Fibroblast of the aortic adventitia (primary cell): ENCODE measurements around the gene NIF3L1. TPM values are rescaled to one million over a fixed set of nuclear protein-coding genes. Genes with fewer than 3 reads are reported as not detected.

Experiments
- DNase-seq: peaks from one replicate; pipeline ENCODE4 v3.0.0-alpha.2; 2010; ENCODE audit warnings: low read depth
- H3K4me3 ChIP-seq: 2 replicates; pipeline ENCODE4 v1.5.1; 2011; ENCODE audit warnings: low read depth, mild to moderate bottlenecking, control low read depth, low read length, moderate library complexity
- CTCF ChIP-seq: IDR thresholded peaks from 2 replicates; pipeline ENCODE4 v1.5.1; 2011; ENCODE audit warnings: mild to moderate bottlenecking, low read length, control low read depth, inconsistent platforms; ENCODE audit not compliant: insufficient read depth
- total RNA-seq: library from RNA; depleted of rRNA; stranded (reverse); fragments of >200 nt; gene quantifications from 2 replicates; pipeline ENCODE4 v1.2.3, GENCODE V29; 2012; ENCODE audit warnings: low replicate concordance

Gene NIF3L1
- total RNA-seq, 1 donor: 38.5 TPM

DNA sequence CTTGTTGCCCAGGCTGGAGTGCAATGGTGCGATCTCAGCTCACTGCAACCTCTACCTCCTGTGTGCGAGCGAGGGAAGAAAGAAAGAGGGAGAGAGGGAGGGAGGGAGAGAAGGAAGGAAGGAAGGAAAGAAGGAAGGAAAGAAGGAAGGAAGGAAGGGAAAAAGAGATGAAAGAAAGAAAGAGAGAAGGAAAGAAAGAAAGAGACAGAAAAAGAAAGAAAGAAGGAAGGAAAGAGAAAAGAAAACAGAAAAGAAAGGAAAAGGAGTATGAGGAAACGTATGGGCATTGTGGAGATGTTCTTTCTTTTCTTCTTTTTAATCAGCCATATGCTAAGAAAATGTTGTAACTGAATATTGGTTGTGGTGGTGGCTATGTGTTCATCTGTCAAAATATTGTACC, 41.2 kb upstream of the NIF3L1 start:
- no peak overlapping the region for H3K4me3 ChIP-seq
- TF ChIP-seq CTCF: no peak
- no peak for DNase-seq

DNA sequence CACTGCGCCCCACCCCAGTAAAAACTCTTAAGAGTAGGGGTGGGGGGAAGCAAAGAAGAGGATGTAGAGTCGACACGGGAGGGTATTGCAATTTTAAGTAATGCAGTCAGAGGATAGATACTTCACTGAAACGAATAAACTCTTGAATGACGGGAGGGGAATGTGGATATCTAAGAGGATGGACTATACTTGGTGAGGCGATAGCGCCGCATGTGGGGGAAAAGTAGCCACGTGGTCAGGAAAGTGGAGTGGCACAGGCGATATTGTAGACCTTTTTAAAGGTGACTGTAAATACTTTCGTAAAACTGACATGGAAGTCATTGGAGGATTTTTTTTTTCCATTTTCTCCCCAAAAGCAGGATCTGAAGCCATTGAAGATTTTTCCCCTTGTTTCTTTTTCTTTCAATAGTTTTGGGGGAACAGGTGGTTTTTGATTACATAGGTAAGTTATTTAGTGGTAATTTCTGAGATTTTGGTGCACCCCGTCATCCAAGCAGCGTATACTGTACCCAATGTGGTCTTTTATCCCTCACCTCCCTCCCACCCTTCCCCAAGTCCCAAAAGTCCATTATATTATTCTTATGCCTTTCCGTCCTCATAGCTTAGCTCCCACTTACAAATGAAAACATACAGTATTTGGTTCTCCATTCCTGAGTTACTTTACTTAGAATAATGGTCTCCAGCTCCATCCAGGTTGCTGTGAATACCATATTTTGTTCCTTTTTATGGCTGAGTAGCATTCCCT, 38.5 kb upstream of the NIF3L1 start:
- no peak for TF ChIP-seq CTCF
- DNase-seq: no peak
- H3K4me3 ChIP-seq: no peak overlapping the region

DNA sequence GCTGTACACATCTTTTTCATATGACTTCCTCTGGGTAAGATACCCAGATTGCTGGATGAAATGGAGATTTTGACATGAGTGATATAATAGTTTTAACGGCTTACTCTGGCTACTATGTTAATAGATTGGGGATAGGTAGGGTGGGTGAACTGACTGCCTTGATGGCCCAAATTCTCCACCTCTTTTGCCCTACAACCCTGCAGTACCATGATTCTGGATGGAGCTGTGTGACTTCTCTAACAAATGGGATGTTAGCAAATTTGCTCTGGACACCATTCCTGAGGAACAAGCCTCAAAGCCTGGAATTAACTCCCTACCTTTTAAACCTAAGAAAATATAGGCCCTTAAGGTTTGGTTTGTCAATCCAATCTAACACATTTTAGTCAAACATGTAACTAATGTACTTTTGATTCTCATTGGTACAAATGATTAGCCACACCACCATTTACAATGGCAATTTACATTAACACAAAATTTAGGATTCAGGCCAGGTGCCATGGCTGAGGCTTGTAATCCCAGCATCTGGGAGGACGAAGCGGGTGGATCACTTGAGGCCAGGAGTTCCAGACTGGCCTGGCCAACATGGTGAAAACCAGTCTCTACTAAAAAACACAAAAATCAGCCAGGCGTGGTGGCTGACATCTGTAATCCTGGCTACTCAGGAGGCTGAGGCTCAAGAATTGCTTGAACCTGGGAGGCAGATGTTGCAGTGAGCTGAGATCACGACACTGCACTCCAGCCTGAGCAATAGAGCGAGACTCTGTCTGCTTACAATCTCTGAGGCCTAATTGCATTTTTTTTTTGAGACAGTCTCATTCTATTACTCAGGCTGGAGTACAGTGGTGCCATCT, 37.5 kb upstream of the NIF3L1 start:
- no peak overlapping the region for H3K4me3 ChIP-seq

DNA sequence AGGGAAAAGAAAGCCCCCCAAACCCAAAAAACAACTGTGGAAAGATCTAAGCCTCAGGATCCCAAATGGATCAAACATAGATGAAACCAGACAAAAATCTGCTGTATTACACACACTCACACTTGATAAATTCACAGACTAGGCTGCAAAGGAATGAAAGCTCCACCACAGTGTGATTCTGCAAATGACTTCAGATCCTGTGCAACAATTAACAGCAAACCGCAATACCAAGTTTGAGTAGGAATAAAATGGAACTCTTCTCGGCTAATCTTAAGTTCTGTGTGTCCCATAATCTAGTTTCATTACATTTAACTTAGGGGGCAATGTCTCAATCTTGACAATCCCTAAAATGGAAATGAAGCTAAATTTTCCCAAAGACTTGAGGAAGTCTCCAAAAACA, 36.6 kb upstream of the NIF3L1 start:
- TF ChIP-seq CTCF: no peak
- no peak overlapping the region for H3K4me3 ChIP-seq
- no peak for DNase-seq

More for the DNA sequence above, 37.5 kb upstream of the NIF3L1 start:
- no peak for TF ChIP-seq CTCF
- DNase-seq: no peak

DNA sequence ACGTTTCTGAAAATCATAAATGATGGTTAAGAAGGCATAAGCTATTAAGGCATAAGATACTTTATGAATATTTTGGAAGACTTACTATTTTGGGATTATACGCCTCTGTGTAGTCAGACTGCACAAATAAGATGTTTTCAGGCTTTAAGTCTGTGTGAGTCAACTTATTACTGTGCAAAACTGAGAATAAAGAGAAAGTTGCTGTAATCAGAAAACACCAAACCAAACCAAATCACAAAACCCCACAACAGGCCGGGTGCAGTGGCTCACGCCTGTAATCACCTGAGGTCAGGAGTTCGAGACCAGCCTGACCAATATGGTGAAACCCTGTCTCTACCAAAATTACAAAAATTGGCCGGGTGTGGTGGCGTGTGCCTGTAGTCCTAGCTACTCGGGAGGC, 32.4 kb upstream of the NIF3L1 start:
- no peak for DNase-seq
- TF ChIP-seq CTCF: no peak
- no peak overlapping the region for H3K4me3 ChIP-seq

- DNase-seq: peak; percentile 74
- peak overlapping the region; percentile 79 for H3K4me3 ChIP-seq
Measured at GRCh38 chr2:200860092-200860795, 28.9 kb upstream of the NIF3L1 start.

More at GRCh38 chr2:200860092-200860795, 28.9 kb upstream of the NIF3L1 start:
- no peak for TF ChIP-seq CTCF
